ENCODE measurements around the gene LINGO1. TPM values are rescaled to one million over a fixed set of nuclear protein-coding genes. Genes with fewer than 3 reads are reported as not detected.

The LINGO1 gene
- total and polyA plus RNA-seq, 4 donors: 0.33 to 5.1 (median 0.88) TPM

GRCh38 chr15:77578641-77579372, 53.9 kb downstream of the LINGO1 start:
- Histone ChIP-seq H3K9me3 (ENCODE audit: control insufficient read depth in 4 of 4, insufficient read depth in 3 of 4, low read length in 3 of 4) (peaks cover 0 to 2% (median under 1%) of the 10 kb centered on the region in 4 donors), H3K36me3 (ENCODE audit: control insufficient read depth in 4 of 4, insufficient read depth in 4 of 4, low read length in 4 of 4) (no peaks in the 10 kb centered on the region), H3K9ac (ENCODE audit: insufficient read depth in 1 of 2, low read length in 2 of 2) (no peak overlapping the region), H3K27me3 (ENCODE audit: control insufficient read depth in 3 of 3, insufficient read depth in 3 of 3, low read length in 2 of 3) (no peaks in the 10 kb centered on the region), H3K4me3 (no peak overlapping the region), H3K4me1 (ENCODE audit: control insufficient read depth in 5 of 5, insufficient read depth in 5 of 5, low read length in 5 of 5) (peaks cover 0 to 12% (median 0%) of the 10 kb centered on the region in 5 donors), H3K27ac (ENCODE audit: low read depth in 1 of 2, low read length in 1 of 2) (no peak overlapping the region)
- DNase-seq (no peak), ATAC-seq (ENCODE audit: insufficient read depth, low FRiP score) (no peak)
- WGBS, 2 donors: 74 to 88% methylated on average over 15 of the region's 15 CpGs
- no peak for TF ChIP-seq CTCF (IDR thresholded peaks at IDR 0.05; ENCODE audit: control extremely low read depth, extremely low read depth)

- peak in 2 of 3 donors; percentile 20 to 34 for DNase-seq
- H3K27ac ChIP-seq (ENCODE audit: low read depth in 1 of 2, low read length in 1 of 2): no peak overlapping the region
- no peaks in the 10 kb centered on the region for H3K36me3 ChIP-seq (ENCODE audit: control insufficient read depth in 4 of 4, insufficient read depth in 4 of 4, low read length in 4 of 4)
- H3K9ac ChIP-seq (ENCODE audit: insufficient read depth in 1 of 2, low read length in 2 of 2): no peak overlapping the region
- H3K27me3 ChIP-seq (ENCODE audit: control insufficient read depth in 3 of 3, insufficient read depth in 3 of 3, low read length in 2 of 3): no peaks in the 10 kb centered on the region
- WGBS, 2 donors: 67 to 81% methylated on average over 9 of the region's 9 CpGs
- no peak overlapping the region for H3K4me3 ChIP-seq
- no peak for TF ChIP-seq CTCF (IDR thresholded peaks at IDR 0.05; ENCODE audit: control extremely low read depth, extremely low read depth)
- peaks cover 0 to 12% (median 0%) of the 10 kb centered on the region in 5 donors for H3K4me1 ChIP-seq (ENCODE audit: control insufficient read depth in 5 of 5, insufficient read depth in 5 of 5, low read length in 5 of 5)
- H3K9me3 ChIP-seq (ENCODE audit: control insufficient read depth in 4 of 4, insufficient read depth in 3 of 4, low read length in 3 of 4): peaks cover 0 to 6% (median 0%) of the 10 kb centered on the region in 4 donors
- ATAC-seq (ENCODE audit: insufficient read depth, low FRiP score): no peak
Observed at GRCh38 chr15:77577366-77577950, 55.3 kb downstream of the LINGO1 start.

GRCh38 chr15:77576538-77576937, 56.2 kb downstream of the LINGO1 start:
- Histone ChIP-seq H3K36me3 (ENCODE audit: control insufficient read depth in 4 of 4, insufficient read depth in 4 of 4, low read length in 4 of 4) (no peaks in the 10 kb centered on the region), H3K27me3 (ENCODE audit: control insufficient read depth in 3 of 3, insufficient read depth in 3 of 3, low read length in 2 of 3) (no peaks in the 10 kb centered on the region), H3K9me3 (ENCODE audit: control insufficient read depth in 4 of 4, insufficient read depth in 3 of 4, low read length in 3 of 4) (peaks cover 0 to 6% (median 0%) of the 10 kb centered on the region in 4 donors), H3K4me3 (no peak overlapping the region), H3K4me1 (ENCODE audit: control insufficient read depth in 5 of 5, insufficient read depth in 5 of 5, low read length in 5 of 5) (peaks cover 0 to 6% (median 0%) of the 10 kb centered on the region in 5 donors), H3K9ac (ENCODE audit: insufficient read depth in 1 of 2, low read length in 2 of 2) (no peak overlapping the region), H3K27ac (ENCODE audit: low read depth in 1 of 2, low read length in 1 of 2) (no peak overlapping the region)
- WGBS, 2 donors: 94 to 96% methylated on average over 1 of the region's 1 CpG
- no peak for TF ChIP-seq CTCF (IDR thresholded peaks at IDR 0.05; ENCODE audit: control extremely low read depth, extremely low read depth)
- no peak for DNase-seq
- ATAC-seq (ENCODE audit: insufficient read depth, low FRiP score): no peak
